MM.1S (cell line): ENCODE measurements around the gene KRTAP10-9.

Experiments used
- CTCF ChIP-seq: fragments of 300-600 bp; sonication (generic); IDR thresholded peaks from 2 replicates; pipeline ENCODE4 v1.5.1; 2016; ENCODE audit warnings: antibody characterized with exemption, low read length, mixed read lengths
- EZH2 ChIP-seq: fragments of 300-600 bp; sonication (generic); optimal IDR thresholded peaks from 2 replicates; pipeline ENCODE3; 2017; ENCODE audit warnings: low read depth, mild to moderate bottlenecking, antibody characterized with exemption, low read length, mixed read lengths

DNA sequence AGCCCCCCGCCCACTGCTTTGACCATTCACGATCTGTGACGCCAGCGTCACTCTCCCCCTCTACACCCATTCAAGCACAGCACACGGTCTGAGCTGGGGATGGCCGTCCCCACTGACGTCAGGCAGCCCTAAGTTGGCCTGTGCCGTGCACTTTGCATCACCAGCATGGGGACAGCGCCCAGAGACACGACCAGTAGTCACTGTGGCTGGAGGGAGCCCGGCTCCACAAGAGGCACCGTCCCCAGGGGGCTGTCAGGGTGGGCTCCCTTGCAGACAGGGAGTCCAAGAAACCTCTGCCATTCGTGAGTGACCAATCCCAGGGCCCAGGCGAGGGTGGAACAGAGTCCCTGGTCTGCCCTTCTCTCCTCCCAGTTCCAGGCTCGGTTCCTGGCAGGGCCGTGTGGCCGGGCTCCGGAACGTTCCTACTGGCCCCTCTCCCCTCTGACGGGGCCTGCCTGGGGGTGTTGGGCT is 12.7 kb upstream of the KRTAP10-9 start:
- no peak for TF ChIP-seq CTCF
- TF ChIP-seq EZH2 = no peak
